ENCODE measurements around the gene FANCC. TPM values are rescaled to one million over a fixed set of nuclear protein-coding genes. Genes with fewer than 3 reads are reported as not detected.

FANCC gene
- total RNA-seq, 8 experiments from 2014 or later = 1.2 to 31.3 (median 11.9) TPM

DNA sequence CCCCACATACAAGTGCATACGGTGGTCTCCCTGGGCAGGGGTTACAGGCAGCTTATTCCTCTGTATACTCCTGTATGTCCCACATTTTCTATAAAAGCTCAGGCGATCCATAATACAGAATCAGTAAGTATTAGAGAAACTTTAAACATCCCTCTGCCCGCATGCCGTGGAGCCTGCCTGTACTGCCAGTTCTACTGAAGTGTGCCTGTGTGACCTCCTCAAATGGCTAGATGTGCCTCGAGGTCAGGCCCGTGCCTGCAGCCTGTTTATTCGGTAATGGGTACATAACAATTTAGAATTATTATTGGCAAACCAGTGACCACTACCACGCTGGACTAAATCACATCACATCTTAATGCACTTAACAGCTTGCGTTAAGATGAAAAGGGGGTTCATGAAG is 190.8 kb downstream of the FANCC start:
- H3K27ac ChIP-seq = no peak overlapping the region
- H3K4me1 ChIP-seq (replicated peaks in 1 of 2) = peaks cover 23 to 42% of the 10 kb centered on the region in 2 donors
- in situ Hi-C loops (cut with MboI; ENCODE audit: low pct_unique_long_range_greater_than_20kb in 2 of 9, low sequenced_read_pairs in 9 of 9, unreplicated experiment in 9 of 9) = loop anchor here in 4 of 9 experiments (10.0 to 25.0 kb wide), 4 partner anchors 352 to 452 kb away; no protein-coding TSS in a partner anchor
- 67 to 100% (median 94%) methylated on average over 1 to 9 of the region's 9 CpGs; no CpG with 5 or more reads in 3 of the 10 experiments for WGBS, 10 experiments
- no peak overlapping the region for H3K4me3 ChIP-seq
- no peak for ATAC-seq (replicated peaks in 6 of 8)

DNA sequence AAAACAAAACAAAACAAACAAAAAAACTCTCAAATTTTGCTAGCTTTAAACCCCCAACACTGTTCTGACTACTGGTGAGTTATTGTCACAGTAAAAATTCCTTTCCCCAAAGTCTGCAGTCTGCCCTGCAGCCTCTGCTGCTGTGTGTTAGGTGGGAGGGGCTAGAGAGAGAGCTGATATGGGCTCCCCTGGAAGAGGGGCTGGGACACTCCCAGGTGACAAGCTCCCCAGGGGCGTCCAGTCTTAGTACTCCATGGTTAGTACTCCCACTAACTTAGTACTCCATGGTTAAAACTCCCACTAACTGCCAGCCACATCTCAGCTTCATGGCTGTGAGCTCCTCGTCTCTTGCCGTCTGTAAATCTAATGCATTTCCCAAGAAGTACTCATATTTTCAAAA is 191.9 kb downstream of the FANCC start:
- in situ Hi-C loops (cut with MboI; ENCODE audit: low pct_unique_long_range_greater_than_20kb in 2 of 9, low sequenced_read_pairs in 9 of 9, unreplicated experiment in 9 of 9) = loop anchor here in 4 of 9 experiments (10.0 to 25.0 kb wide), 4 partner anchors 351 to 451 kb away; no protein-coding TSS in a partner anchor
- no peak overlapping the region for H3K4me3 ChIP-seq
- WGBS, 10 experiments = 87 to 100% (median 88%) methylated on average over 2 to 3 of the region's 3 CpGs; no CpG with 5 or more reads in 5 of the 10 experiments
- no peak for ATAC-seq (replicated peaks in 6 of 8)
- H3K4me1 ChIP-seq (replicated peaks in 1 of 2) = peaks cover 22 to 31% of the 10 kb centered on the region in 2 donors
- no peak overlapping the region for H3K27ac ChIP-seq

DNA sequence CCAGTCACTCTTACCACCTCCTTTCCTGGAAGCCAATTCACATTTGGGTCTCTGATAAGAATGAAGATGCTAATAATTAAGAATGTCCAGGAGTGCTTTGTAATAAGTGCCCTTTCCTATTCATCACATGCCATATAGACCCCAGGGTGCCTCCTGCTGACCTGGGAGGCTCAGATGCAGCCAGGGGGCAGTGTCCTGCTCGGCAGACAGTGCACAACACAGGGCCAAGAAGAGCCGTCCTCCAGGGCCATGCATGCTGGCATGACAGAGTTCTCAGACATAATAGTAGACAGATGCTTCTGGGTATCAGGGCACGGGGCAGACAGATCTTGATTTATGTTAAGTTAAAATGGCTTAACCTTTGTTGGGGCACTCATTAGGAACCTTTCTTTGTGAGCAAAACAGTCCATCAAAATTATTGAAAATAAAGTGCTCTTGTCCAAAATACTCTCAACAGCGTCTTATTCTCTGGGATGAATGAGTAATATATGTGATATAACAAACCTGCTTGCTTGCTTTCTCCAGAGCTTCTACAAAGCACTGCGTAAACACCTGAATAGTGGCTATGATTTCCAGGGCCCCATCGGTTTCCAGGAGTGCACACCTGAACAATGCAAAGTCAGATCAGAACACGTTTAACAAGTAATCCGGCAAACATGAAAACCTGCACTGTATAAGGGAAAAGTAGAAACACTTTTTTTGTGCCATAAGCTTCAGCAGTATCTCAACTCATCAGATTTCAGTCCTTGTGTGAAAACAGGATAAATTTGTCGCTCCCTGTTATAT is 192.7 kb downstream of the FANCC start:
- no peak overlapping the region for H3K4me3 ChIP-seq
- H3K4me1 ChIP-seq (replicated peaks in 1 of 2) = peaks cover 13 to 22% of the 10 kb centered on the region in 2 donors
- peak in 4 of 8 experiments; percentile 22 to 52 (median 34) for ATAC-seq (replicated peaks in 6 of 8)
- 40 to 93% (median 82%) methylated on average over 1 to 9 of the region's 9 CpGs; no CpG with 5 or more reads in 2 of the 10 experiments for WGBS, 10 experiments
- H3K27ac ChIP-seq = no peak overlapping the region
- in situ Hi-C loops (cut with MboI; ENCODE audit: low pct_unique_long_range_greater_than_20kb in 2 of 9, low sequenced_read_pairs in 9 of 9, unreplicated experiment in 9 of 9) = loop anchor here in 5 of 9 experiments (10.0 to 25.0 kb wide), 5 partner anchors 337 to 450 kb away; no protein-coding TSS in a partner anchor

DNA sequence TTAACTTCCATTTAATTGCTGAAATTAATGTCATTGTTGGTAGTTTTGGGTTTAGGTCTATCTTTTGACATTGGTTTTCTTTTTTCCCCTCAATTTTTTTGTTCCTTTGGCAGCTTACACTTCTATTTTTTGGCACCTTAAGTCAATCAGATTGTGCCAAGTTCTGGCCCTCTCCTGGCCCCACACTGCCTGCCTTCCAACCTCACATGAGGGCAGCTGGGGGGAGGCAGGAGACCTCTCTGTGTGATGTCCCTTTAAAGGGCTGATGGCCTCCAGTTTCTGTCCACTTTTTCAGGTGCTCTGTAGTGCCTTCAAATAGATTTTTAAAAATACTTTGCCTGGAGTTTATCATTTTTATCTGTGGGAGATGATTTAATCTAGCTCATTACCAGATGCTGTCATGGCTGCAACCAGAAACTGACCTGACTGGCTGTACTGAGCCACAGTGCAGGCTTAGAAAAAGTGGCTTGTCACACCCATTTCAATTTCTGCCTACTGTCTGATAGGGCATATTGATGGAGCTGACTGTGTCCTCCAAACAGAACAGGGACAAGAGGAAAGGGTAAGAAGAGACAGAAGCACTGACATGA is 196.6 kb downstream of the FANCC start:
- peak in 1 of 8 experiments; percentile 32 for ATAC-seq (replicated peaks in 6 of 8)
- H3K27ac ChIP-seq = no peak overlapping the region
- in situ Hi-C loops (cut with MboI; ENCODE audit: low pct_unique_long_range_greater_than_20kb in 2 of 9, low sequenced_read_pairs in 9 of 9, unreplicated experiment in 9 of 9) = loop anchor here in 5 of 9 experiments (10.0 to 25.0 kb wide), 4 partner anchors 334 to 446 kb away; no protein-coding TSS in a partner anchor
- peaks cover 5 to 10% of the 10 kb centered on the region in 2 donors for H3K4me1 ChIP-seq (replicated peaks in 1 of 2)
- H3K4me3 ChIP-seq = no peak overlapping the region

DNA sequence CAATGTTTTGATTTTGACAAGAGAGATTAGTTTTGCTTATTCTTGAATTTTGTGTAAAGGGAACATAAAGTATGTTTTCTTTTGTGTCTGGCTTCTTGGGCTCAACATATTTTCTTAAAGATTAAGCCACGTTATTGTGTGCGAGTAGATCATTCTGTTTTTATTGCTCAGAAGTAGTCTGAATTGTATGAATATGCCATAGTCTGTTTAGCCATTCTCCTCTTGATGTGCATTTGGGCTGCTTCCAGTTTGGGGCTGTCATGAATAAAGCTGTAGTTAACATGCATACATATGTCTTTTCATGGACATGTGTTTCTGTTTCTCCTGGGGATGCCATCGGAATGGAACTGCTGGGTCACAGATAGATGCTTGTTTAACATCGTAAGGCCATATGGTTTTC is 198.9 kb downstream of the FANCC start:
- no peak overlapping the region for H3K4me3 ChIP-seq
- in situ Hi-C loops (cut with MboI; ENCODE audit: low pct_unique_long_range_greater_than_20kb in 2 of 9, low sequenced_read_pairs in 9 of 9, unreplicated experiment in 9 of 9) = loop anchor here in 2 of 9 experiments (25.0 kb wide), 1 partner anchor 331 kb away; no protein-coding TSS in a partner anchor
- 0 to 100% (median 76%) methylated on average over 2 to 4 of the region's 4 CpGs; no CpG with 5 or more reads in 1 of the 10 experiments for WGBS, 10 experiments
- H3K27ac ChIP-seq = no peak overlapping the region
- peak in 4 of 8 experiments; percentile 50 to 99 (median 98) for ATAC-seq (replicated peaks in 6 of 8)
- H3K4me1 ChIP-seq (replicated peaks in 1 of 2) = peaks cover 0 to 5% of the 10 kb centered on the region in 2 donors

DNA sequence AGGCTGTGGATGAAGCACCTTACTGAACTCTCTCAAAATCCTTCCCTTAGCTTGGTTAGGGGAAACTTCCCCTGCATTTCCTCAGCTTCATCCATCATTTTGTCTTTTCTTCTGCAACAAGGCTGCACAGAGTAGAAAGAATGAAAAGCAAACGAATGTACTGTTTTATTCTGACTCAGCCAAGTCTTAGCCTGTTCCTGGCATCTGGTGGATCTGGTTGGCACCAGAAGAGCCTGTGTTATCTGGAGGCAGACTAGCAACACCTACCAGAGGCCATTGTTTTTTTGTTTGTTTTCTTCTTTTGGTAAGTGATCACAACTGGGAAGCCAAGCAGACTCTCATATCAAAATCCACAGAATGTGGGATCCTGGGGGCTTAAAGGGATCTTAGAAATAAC is 200.7 kb downstream of the FANCC start:
- peak in 2 of 8 experiments; percentile 35 to 67 for ATAC-seq (replicated peaks in 6 of 8)
- Histone ChIP-seq H3K27ac (no peak overlapping the region), H3K4me1 (replicated peaks in 1 of 2) (peaks cover 0 to 9% of the 10 kb centered on the region in 2 donors), H3K4me3 (no peak overlapping the region)
- in situ Hi-C loops (cut with MboI; ENCODE audit: low pct_unique_long_range_greater_than_20kb in 2 of 9, low sequenced_read_pairs in 9 of 9, unreplicated experiment in 9 of 9) = loop anchor here in 2 of 9 experiments (25.0 kb wide), 1 partner anchor 330 kb away; no protein-coding TSS in a partner anchor
- 20 to 100% (median 61%) methylated on average over 1 of the region's 1 CpG; no CpG with 5 or more reads in 4 of the 10 experiments for WGBS, 10 experiments

DNA sequence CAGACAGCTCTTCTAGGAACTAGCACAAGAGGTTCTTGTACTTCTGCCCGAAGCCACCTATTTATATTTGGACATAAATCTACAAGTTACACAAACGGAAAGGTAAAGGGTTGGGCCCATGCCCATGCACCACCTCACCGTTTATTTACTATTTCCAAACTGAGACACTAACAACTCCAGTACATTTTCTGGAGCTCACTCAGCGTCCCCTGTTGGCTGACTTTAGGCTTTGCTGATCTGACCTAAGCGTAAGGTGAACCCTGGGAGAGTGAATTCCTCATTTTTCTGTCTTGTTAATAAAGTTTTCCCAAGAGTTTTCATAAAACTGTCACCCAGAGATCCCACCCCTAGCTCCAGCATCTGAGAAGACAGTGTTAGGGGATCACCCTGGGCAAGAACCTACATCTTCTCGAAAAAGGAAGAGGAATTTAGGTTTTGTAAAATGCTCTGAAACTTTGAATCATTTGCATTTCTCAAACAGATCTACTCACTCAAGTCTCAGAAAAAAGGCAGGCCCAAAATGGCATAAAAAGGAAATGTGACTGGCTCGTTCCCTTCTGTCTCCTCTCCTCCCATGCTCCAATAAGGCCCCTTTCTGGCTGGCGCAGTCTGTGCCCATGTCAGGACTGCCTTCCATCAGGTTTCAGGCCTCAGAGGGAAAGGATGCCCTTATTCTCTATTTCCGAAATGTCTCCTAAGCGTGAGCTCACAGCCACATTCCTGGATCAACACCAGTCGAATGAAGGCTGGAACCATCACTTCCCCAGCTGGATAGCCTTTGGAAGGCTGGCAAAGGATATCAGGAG is 201.3 kb downstream of the FANCC start:
- 74 to 92% (median 85%) methylated on average over 3 to 9 of the region's 11 CpGs; no CpG with 5 or more reads in 2 of the 10 experiments for WGBS, 10 experiments
- ATAC-seq (replicated peaks in 6 of 8) = no peak
- in situ Hi-C loops (cut with MboI; ENCODE audit: low pct_unique_long_range_greater_than_20kb in 2 of 9, low sequenced_read_pairs in 9 of 9, unreplicated experiment in 9 of 9) = loop anchor here in 2 of 9 experiments (25.0 kb wide), 1 partner anchor 329 kb away; no protein-coding TSS in a partner anchor
- Histone ChIP-seq H3K27ac (no peak overlapping the region), H3K4me3 (no peak overlapping the region), H3K4me1 (replicated peaks in 1 of 2) (peaks cover 0 to 7% of the 10 kb centered on the region in 2 donors)

DNA sequence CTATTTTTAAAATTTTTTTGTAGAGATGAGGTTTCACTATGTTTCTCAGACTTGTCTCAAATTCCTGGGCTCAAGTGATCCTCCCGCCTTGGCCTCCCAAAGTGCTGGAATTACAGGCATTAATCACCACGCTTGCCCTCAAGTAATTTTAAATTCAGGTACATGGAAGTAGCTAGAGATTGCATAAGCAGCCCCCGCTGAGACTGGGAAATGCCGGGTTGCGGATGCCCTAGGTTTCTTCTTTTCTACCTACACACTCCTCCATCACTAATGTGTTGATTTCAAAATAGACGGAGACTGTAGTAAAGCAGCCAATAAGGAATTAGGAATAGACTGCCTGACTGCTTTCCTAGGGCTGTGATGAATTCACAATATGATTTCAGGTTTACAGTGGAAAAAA is 202.4 kb downstream of the FANCC start:
- no peak overlapping the region for H3K4me3 ChIP-seq
- in situ Hi-C loops (cut with MboI; ENCODE audit: low pct_unique_long_range_greater_than_20kb in 2 of 9, low sequenced_read_pairs in 9 of 9, unreplicated experiment in 9 of 9) = loop anchor here in 2 of 9 experiments (25.0 kb wide), 1 partner anchor 328 kb away; no protein-coding TSS in a partner anchor
- H3K4me1 ChIP-seq (replicated peaks in 1 of 2) = peaks cover 0 to 4% of the 10 kb centered on the region in 2 donors
- no peak for ATAC-seq (replicated peaks in 6 of 8)
- WGBS, 10 experiments = 80 to 100% (median 97%) methylated on average over 1 to 6 of the region's 6 CpGs; no CpG with 5 or more reads in 3 of the 10 experiments
- no peak overlapping the region for H3K27ac ChIP-seq

DNA sequence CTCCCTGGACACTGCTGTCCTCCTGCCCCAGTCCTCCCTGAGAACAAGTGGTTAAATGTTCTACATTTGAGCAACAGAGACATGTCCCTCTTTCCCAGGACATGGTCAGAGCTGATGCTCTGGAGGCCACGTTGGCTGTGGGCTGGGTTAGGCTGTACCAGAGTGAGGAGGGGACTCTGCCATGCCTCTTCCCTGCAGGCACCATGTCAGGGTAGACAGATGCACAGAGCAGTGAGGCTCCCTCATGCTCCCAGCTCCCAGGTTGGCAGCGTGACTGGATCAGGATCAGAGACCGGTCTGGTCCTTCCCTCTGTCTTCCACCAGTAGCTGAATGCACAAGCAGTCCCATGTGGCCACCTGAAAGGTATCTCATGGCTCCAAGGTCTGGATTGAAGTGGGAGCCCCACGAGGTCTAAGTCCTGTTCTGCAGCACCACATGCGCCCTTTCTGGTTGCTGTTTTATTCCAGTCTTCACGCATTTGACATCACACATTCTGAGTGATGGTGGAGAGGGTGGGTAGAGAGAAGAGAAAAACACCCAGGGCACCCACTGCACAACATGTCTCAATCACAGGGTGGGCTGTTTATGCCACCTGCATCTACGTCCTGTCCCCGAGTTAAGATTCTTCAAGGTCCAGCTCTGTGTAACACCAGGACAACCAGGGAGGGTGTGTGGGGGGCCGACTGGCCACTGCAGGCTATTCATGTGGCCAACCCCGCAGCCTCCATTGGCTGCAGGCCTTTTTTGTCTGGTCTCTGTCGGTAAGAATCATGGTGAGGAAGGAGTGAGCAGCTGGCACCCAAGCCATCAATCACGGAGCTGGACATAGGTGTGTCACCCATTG is 204.9 kb downstream of the FANCC start:
- ATAC-seq (replicated peaks in 6 of 8) = peak in 3 of 8 experiments; percentile 18 to 45 (median 41)

DNA sequence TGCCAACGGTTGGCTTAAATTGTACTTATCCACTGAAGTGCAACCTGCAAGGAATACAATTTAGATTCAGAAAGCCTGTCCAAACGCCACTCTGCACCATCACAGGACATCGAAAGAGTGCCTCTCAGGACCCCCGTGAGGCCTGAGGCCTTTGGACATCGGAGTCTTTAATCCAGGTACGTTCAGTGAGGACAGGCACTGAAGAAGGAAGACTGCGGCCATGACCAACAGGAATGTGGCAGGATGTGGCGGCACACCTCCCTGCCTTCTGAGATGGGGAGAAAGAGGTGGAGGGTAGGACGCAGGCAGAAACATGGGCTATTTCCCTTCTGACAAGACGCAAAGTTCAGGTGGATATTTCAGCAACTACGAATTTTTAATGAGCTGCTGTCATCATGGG is 205.8 kb downstream of the FANCC start:
- peaks cover 0 to 4% of the 10 kb centered on the region in 2 donors for H3K4me1 ChIP-seq (replicated peaks in 1 of 2)
- no peak overlapping the region for H3K4me3 ChIP-seq
- no peak overlapping the region for H3K27ac ChIP-seq
- in situ Hi-C loops (cut with MboI; ENCODE audit: low pct_unique_long_range_greater_than_20kb in 2 of 9, low sequenced_read_pairs in 9 of 9, unreplicated experiment in 9 of 9) = loop anchor here in 2 of 9 experiments (25.0 kb wide), 1 partner anchor 324 kb away; no protein-coding TSS in a partner anchor
- no peak for ATAC-seq (replicated peaks in 6 of 8)
- 80 to 100% (median 89%) methylated on average over 1 to 10 of the region's 11 CpGs; no CpG with 5 or more reads in 2 of the 10 experiments for WGBS, 10 experiments

More for the DNA sequence above, 204.9 kb downstream of the FANCC start:
- Histone ChIP-seq H3K4me3 (no peak overlapping the region), H3K4me1 (replicated peaks in 1 of 2) (peaks cover 0 to 4% of the 10 kb centered on the region in 2 donors), H3K27ac (no peak overlapping the region)
- in situ Hi-C loops (cut with MboI; ENCODE audit: low pct_unique_long_range_greater_than_20kb in 2 of 9, low sequenced_read_pairs in 9 of 9, unreplicated experiment in 9 of 9) = loop anchor here in 2 of 9 experiments (25.0 kb wide), 1 partner anchor 325 kb away; no protein-coding TSS in a partner anchor
- WGBS, 10 experiments = 80 to 100% (median 92%) methylated on average over 1 to 9 of the region's 12 CpGs; no CpG with 5 or more reads in 3 of the 10 experiments

DNA sequence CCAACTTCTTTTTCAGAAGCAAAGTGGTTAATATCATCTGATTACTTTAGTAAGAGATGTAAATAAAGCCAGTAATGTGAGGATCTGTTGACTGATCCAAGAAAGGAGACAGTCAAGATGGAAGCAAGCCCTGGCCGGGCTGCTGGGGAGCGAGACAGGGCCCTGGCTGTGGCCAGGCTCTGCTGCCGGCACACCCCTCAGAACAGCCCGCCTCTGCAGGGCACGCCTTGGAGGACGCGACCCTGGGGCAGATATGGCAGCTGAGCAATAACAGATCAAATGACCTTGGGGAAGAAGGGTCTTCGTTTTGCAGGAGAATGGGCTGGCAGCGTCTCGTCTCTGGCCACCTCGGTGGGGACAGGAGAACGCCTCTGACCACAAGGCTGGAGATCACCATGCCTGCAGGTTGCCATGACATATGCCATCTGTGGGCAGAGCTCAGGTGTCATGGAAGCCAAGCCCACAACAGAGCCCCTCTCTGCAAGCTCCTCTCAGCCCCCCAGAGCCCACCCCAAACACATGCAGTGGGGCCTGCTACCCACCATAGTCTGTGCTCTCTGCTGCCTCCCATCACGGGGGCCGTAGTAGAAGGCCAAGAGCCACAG is 206.5 kb downstream of the FANCC start:
- Histone ChIP-seq H3K27ac (no peak overlapping the region), H3K4me1 (replicated peaks in 1 of 2) (peaks cover 0 to 4% of the 10 kb centered on the region in 2 donors), H3K4me3 (no peak overlapping the region)
- 60 to 100% (median 94%) methylated on average over 1 to 5 of the region's 14 CpGs; no CpG with 5 or more reads in 3 of the 10 experiments for WGBS, 10 experiments
- no peak for ATAC-seq (replicated peaks in 6 of 8)
- in situ Hi-C loops (cut with MboI; ENCODE audit: low pct_unique_long_range_greater_than_20kb in 2 of 9, low sequenced_read_pairs in 9 of 9, unreplicated experiment in 9 of 9) = loop anchor here in 2 of 9 experiments (25.0 kb wide), 1 partner anchor 324 kb away; no protein-coding TSS in a partner anchor
